Measurements from ENCODE around the gene PYGB. TPM values are rescaled to one million over a fixed set of nuclear protein-coding genes. Genes with fewer than 3 reads are reported as not detected.
A peak's percentile ranks its signal among the peaks of the same experiment; 100 is the strongest.

Gene PYGB
- total RNA-seq, 4 donors from 2014 or later: 83.2 to 141 (median 94.6) TPM

DNA sequence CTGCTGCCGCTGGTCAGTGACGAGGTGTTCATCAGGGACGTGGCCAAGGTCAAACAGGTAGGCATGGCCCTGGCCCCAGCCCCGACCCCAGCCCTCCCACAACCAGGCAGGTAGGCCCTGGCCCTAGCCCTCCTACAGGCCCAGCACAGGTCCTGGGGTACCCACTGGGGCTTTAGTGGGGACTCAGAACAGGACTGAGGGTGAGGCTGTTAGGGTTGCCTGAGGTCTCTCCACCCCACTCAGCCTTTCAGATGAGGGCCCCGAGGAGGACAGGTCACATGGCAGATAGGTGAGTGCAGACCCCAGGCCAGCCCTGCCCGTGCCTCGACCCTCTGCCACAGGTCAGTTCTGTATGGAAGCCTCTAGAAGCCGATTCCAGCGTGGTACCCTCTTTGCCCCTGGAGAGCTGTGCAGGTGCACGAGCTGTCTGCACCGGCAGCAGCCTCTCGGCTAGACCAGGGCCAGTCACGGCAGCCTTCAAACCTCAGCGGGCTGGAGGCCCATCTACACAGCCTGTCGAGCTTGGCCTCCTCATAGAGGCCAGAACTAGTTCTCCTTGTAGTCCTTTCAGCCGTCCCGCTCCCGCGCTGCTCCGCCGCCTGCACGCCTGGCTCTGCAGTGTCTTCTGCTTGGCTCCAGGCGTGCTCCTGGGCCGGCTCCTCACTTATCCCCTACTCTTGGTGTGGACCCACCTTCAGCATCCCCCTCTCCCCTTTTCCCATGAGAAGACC, 35.5 kb downstream of the PYGB start:
- Histone ChIP-seq H3K27me3 (no peaks in the 10 kb centered on the region), H3K9me3 (no peaks in the 10 kb centered on the region), H3K4me1 (peaks cover 0 to 13% of the 10 kb centered on the region in 2 donors), H3K4me3 (replicated peaks in 1 of 3) (no peak overlapping the region), H3K36me3 (peaks cover 59 to 61% of the 10 kb centered on the region in 2 donors), H3K27ac (no peak overlapping the region)
- DNase-seq: peak; percentile 1
- intact Hi-C loops (cut with DNase I): no loop called here
- TF ChIP-seq POLR2A (IDR thresholded peaks at IDR 0.05): no peak
- TF ChIP-seq, protein P1, sequence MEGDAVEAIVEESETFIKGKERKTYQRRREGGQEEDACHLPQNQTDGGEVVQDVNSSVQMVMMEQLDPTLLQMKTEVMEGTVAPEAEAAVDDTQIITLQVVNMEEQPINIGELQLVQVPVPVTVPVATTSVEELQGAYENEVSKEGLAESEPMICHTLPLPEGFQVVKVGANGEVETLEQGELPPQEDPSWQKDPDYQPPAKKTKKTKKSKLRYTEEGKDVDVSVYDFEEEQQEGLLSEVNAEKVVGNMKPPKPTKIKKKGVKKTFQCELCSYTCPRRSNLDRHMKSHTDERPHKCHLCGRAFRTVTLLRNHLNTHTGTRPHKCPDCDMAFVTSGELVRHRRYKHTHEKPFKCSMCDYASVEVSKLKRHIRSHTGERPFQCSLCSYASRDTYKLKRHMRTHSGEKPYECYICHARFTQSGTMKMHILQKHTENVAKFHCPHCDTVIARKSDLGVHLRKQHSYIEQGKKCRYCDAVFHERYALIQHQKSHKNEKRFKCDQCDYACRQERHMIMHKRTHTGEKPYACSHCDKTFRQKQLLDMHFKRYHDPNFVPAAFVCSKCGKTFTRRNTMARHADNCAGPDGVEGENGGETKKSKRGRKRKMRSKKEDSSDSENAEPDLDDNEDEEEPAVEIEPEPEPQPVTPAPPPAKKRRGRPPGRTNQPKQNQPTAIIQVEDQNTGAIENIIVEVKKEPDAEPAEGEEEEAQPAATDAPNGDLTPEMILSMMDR (IDR thresholded peaks at IDR 0.05): no peak
- WGBS, 2 donors: 89 to 95% methylated on average over 14 to 18 of the region's 24 CpGs

DNA sequence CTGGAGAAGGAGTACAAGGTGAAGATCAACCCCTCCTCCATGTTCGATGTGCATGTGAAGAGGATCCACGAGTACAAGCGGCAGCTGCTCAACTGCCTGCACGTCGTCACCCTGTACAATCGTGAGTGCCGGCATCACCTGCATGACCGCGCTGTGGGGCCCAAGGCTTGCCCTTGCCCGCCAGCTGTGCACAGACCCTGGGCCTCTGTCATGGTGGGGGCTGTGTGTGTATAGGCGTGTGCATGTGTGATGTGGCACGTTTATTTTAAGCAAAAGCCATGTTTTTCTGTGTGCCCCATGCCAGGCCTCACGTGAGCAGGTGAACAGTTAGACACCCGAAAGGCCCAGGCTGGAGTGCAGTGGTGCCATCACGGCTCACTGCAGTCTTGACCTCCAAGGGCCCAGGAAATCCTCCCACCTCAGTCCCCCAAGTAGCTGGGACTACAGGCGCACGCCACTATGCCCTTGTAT, 36.3 kb downstream of the PYGB start:
- peak in 1 of 2 donors; percentile 2 for DNase-seq
- Histone ChIP-seq H3K4me3 (replicated peaks in 1 of 3) (no peak overlapping the region), H3K4me1 (peaks cover 0 to 13% of the 10 kb centered on the region in 2 donors), H3K9me3 (no peaks in the 10 kb centered on the region), H3K36me3 (peaks cover 62% of the 10 kb centered on the region in 2 donors), H3K27ac (no peak overlapping the region), H3K27me3 (no peaks in the 10 kb centered on the region)
- intact Hi-C loops (cut with DNase I): no loop called here
- WGBS, 2 donors: 93 to 95% methylated on average over 17 of the region's 17 CpGs
- TF ChIP-seq, protein P1 (IDR thresholded peaks at IDR 0.05): no peak
- no peak for TF ChIP-seq POLR2A (IDR thresholded peaks at IDR 0.05)

DNA sequence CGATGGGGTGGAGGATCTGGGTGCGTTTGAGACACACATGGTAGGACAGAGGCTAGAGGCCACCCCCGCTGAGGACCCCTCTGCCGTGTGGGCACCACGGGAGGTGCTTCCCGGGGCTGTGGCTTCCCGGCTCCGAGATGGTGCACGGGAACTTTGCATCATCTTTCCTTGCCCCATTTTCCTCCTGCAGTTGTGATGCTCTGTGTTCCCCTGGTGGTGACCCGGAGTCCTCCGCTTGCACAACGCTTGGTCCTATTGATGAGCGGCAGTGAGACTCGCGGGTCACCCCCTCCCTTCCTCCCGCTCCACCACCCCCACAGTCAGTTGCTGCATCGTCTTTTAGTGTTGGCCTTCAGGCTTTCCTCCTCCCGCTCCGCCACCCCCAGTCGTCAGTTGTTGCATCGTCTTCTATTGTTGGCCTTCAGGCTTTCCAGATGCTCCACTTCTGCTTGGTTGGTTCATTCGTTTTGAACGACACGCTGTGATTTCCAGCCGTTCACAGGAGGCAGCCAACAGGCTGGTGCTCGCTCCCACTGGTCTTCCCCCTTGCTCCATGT, 37.3 kb downstream of the PYGB start:
- intact Hi-C loops (cut with DNase I): no loop called here
- H3K27me3 ChIP-seq: no peaks in the 10 kb centered on the region
- 84 to 90% methylated on average over 26 of the region's 26 CpGs for WGBS, 2 donors
- peak in 1 of 2 donors; percentile 2 for DNase-seq
- H3K27ac ChIP-seq: no peak overlapping the region
- H3K36me3 ChIP-seq: peaks cover 62% of the 10 kb centered on the region in 2 donors
- TF ChIP-seq, protein P1 (IDR thresholded peaks at IDR 0.05): no peak
- TF ChIP-seq POLR2A (IDR thresholded peaks at IDR 0.05): no peak
- no peak overlapping the region for H3K4me3 ChIP-seq (replicated peaks in 1 of 3)
- H3K4me1 ChIP-seq: peaks cover 0 to 5% of the 10 kb centered on the region in 2 donors
- no peaks in the 10 kb centered on the region for H3K9me3 ChIP-seq

DNA sequence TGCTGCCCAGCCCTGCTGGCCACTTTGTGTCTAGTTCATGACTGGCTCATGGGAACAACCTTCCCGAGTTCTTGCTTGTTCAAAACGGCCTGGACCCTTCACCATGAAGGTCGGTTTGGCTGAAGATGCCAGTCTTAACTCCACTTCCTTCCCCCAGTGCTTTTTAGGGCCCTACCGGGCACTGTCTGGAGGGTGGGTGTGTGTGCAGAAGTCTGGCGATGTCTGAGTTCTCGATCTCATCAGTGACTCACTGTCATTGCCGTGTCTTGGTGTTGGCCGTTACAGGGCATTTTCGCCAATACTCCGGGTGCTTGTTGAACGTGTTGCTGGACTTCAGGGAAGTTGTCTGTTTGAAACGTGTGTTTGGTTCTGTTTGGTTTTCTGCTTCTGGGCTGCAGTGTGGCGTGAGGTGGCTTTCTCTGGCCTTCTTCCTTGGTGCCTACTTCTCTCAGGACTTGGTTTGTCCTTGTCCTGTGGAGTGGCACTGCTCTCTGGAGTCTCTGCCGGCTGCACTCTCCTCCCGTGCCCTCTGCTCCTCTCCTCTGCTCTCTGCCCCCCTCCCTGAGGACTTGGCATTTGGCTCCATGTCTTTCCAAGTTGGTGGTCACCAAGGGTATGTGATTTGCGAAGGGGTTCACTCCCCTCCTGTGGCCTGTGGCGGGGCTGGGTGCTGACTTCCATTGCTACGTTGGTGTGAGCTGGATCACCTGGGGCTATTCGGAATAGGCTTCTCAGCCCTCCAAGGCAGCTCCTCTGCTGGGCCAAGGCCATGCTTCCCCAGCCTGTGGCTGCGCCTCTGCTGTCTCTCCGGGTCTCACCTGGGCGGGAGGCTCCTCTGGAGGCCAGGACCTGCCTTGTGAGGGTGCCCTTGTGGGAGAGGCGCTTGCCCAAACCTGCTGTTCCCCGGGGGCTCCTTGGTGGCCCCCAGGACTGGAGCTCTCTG, 38.2 kb downstream of the PYGB start:
- Histone ChIP-seq H3K4me1 (no peaks in the 10 kb centered on the region), H3K27ac (no peak overlapping the region), H3K4me3 (replicated peaks in 1 of 3) (no peak overlapping the region), H3K36me3 (peaks cover 56 to 69% of the 10 kb centered on the region in 2 donors), H3K9me3 (no peaks in the 10 kb centered on the region), H3K27me3 (no peaks in the 10 kb centered on the region)
- peak; percentile 1 for DNase-seq
- no peak for TF ChIP-seq POLR2A (IDR thresholded peaks at IDR 0.05)
- TF ChIP-seq, protein P1 (IDR thresholded peaks at IDR 0.05): no peak
- intact Hi-C loops (cut with DNase I): no loop called here
- 90 to 94% methylated on average over 19 to 20 of the region's 24 CpGs for WGBS, 2 donors

Data from thyroid gland (tissue), 4 donors.